ENCODE results near the gene TUBB6. TPM values are rescaled to one million over a fixed set of nuclear protein-coding genes. Genes with fewer than 3 reads are reported as not detected.

Gene TUBB6
- total RNA-seq, 1 experiment from 2014 or later = 126 TPM

Other genes with a start within 250 kb of the TUBB6 start
- not detected in 2 replicates for gene ANKRD62, start 214.4 kb upstream of the TUBB6 start, total RNA-seq (2014; rRNA removed; shearing (Covaris generic))
- gene CIDEA, start 53.9 kb upstream of the TUBB6 start, total RNA-seq (2014; rRNA removed; shearing (Covaris generic)) = not detected in 2 replicates
- gene AFG3L2, start 69.0 kb downstream of the TUBB6 start, total RNA-seq (2014; rRNA removed; shearing (Covaris generic)) = 52.6 and 54.5 TPM in 2 replicates
- gene PRELID3A, start 99.7 kb downstream of the TUBB6 start, total RNA-seq (2014; rRNA removed; shearing (Covaris generic)) = 3.0 and 7.7 TPM in 2 replicates